HG02840 (cell line): ENCODE data around the gene PHACTR1.
"Not testable (repeated sequence)": the region's sequence is repeated elsewhere in the genome, so short reads cannot be mapped to it uniquely, and the experiment has no call there.

Experiments used
- ATAC-seq: cut with Tn5 transposase; IDR thresholded peaks from one replicate; pipeline ENCODE4 v1.9.1; 2021; ENCODE audit warnings: mild to moderate bottlenecking, moderate library complexity, moderate number of reproducible peaks; ENCODE audit not compliant: unreplicated experiment, low FRiP score

Gene PHACTR1

GRCh38 chr6:13125841-13126240, 409.3 kb downstream of the PHACTR1 start:
- no peak for ATAC-seq

GRCh38 chr6:13131935-13132661, 415.5 kb downstream of the PHACTR1 start:
- no peak for ATAC-seq

GRCh38 chr6:13133894-13134293, 417.3 kb downstream of the PHACTR1 start:
- ATAC-seq = not testable (repeated sequence)

- ATAC-seq = no peak
Observed at GRCh38 chr6:13135152-13135551, 418.6 kb downstream of the PHACTR1 start.

- ATAC-seq = no peak
Observed at GRCh38 chr6:13139119-13139518, 422.6 kb downstream of the PHACTR1 start.

- ATAC-seq = no peak
Observed at GRCh38 chr6:13140980-13141379, 424.4 kb downstream of the PHACTR1 start.

DNA sequence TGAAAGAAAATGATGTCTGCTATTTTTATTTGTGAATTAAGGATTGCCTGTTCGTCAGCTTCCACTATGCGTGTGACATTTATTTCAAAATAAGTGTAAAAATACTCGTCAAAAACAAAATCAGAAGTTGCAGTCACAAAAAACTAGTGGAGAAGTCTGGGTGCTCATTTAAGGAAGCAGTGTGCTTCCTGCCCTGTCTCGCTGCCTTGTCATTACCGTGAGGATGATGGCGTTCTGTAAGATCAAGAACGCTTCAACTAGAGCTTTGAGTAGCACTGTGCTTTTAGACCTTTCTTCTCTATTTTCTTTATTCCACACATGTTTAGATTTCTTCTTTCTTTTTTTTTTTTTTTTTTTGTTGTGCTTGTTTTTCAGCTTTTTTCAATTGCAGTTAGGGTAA, 424.8 kb downstream of the PHACTR1 start:
- no peak for ATAC-seq

DNA sequence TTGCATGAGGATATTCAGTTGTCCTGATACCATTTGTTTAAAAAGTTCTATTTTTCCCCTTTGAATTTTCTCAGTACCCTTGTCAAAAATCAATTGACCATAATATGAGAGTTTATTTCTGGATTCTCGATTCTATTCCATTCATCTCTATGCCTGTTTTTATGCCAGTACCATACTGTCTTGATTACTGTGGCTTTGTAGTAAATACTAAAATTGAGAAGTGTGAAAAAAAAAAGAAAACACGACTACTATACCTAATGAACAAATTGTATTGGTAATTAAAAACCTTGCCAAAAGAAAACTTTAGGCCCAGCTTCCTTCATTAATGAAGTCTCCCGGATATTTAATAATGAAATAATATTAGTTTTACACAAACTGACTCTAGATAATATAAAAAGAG, 426.0 kb downstream of the PHACTR1 start:
- ATAC-seq = no peak

GRCh38 chr6:13146442-13146841, 429.9 kb downstream of the PHACTR1 start:
- ATAC-seq = no peak

- ATAC-seq = no peak
Observed at GRCh38 chr6:13147376-13147775, 430.8 kb downstream of the PHACTR1 start.

DNA sequence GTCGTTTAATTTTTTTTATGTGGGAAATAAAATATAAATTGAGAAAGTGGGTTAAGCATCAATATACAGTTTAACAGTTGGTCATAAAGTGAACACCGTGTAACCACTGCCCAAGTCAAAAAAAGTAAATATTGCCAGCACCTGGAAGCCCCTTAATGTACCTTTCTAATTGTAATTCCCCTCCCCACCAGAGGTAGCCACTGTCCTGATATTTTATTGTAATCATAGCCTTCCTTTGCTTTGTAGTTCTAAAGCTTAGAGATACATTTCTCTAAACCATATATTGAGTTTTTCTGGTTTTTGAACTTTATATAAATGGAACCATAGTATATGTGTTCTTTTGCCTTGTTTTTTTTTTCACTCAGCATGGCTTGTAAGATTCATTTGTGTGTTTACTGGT, 431.2 kb downstream of the PHACTR1 start:
- ATAC-seq = no peak

- no peak for ATAC-seq
Observed at GRCh38 chr6:13152764-13153163, 436.2 kb downstream of the PHACTR1 start.

DNA sequence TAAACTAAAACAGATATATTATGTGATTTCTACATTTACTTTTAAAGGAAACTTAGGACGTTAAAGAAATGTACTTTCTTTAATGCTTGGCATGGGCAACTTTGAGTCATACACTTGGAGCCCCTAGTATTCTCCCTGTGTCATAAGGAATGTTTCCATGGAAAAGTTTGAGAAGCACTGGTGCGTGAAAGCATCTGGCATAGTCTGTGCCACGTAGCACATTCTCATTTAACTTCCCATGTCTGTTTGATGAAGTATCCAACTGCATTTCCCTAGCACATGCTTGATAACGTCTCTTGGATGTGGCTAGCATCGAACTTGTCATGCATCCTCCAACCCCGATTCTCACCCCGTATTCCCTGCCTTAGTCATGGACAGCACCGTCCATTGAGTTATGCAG, 439.8 kb downstream of the PHACTR1 start:
- ATAC-seq = no peak

GRCh38 chr6:13157293-13157692, 440.7 kb downstream of the PHACTR1 start:
- ATAC-seq = no peak

DNA sequence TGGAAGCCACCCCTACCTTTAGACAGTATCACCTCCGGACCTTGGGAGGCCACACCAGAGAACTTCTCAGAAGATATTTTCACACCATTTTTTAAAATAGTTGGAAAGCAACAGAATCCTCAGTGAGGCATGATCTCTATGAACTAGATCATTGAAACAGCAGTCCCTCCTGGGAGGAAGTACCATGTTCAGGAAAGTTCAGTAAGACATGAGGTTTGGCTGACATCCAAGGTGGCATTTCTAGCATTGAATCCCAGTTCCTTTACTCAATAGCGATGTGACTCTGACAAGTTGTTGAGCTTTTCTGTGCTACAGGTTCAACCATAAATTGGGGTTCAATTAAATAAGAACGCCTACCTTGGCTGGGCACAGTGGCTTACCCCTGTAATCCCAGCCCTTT, 442.7 kb downstream of the PHACTR1 start:
- no peak for ATAC-seq

DNA sequence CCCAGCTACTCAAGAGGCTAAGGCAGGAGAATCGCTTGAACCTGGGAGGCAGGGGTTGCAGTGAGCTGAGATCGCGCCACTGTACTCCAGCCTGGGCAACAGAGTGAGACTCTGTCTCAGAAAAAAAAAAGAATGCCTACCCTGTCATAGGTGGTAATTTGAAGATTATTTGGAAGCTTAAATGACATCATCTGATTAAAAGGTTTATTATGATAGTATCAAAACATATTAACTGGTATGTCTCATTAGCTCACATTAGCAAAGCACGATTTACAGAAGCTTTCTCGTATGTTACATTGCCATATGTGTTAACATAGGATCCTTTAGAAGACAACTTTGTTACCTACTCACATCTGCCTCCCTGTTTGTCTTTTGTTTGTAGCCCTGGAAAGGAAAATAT, 443.3 kb downstream of the PHACTR1 start:
- ATAC-seq = not testable (repeated sequence)

DNA sequence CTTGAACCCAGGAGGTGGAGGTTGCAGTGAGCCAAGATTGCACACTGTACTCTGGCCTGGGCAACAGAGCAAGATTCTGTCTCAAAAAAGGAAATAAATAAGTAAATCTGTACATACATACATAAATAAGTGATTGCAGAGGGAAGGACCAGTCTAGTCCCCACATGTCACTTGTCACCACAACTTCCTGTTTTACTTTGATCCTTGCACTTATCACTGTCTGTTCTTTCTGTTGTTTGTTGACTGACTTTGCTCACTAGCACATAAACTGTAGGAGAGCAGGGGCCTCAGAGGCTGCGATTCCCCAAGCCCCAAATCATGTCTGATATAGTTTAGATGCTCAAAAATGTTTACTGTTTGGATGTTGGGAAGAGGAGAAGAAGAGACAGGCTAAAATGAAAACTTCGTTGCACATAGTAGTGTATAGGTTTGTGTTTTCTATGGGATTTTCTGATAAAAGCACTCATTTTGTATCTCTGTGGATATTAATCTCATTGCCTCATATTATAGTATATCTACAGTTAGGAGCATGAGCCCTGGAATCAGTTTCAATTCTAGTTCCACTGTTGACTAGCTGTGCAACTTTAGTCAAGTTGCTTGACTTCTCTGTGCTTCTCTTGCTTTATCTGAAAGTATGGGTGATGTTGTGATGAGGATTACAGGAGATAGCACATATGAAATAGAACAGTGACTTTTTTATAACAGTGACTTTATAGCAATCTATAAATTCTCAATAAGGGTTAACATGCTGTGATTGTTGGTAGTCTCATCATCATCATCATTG, 446.8 kb downstream of the PHACTR1 start:
- no peak for ATAC-seq

DNA sequence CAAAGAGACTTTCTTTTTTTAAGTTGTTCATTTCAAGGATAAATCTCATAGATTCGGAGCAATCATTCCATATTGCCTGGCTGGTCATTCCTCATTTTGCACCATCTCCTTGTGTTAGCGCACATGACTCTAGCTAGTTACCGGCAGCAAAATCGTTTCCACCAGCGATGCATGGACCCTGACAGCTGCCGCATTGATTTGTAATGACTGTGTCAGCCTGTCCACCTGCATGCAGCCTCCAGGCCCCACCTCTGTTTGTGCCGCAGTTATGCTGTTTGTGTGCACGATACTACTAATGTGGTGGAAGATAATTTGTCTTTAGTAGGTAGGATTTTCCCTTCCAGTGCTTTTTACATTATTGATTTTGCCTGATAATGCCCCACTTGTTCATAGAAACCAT, 447.7 kb downstream of the PHACTR1 start:
- ATAC-seq = no peak

GRCh38 chr6:13165502-13166172, 449.1 kb downstream of the PHACTR1 start:
- no peak for ATAC-seq

DNA sequence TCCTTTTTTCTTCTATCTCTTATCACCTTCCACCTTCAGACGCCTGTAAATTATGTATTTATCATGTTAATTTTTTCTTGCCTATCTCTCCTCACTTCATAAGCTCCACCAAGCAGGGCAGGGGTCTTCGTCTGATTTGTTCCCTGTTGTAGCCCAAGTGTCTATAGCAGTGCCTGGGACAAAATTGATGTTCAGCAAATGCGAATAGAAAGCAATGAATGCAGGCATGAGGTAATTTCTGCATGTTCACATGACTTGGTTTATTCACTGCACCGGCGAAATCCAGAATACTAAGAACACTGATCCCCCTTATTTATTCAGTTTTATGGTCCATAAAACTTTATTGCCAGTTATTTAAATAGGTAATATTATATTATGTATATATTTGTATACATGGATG, 449.7 kb downstream of the PHACTR1 start:
- no peak for ATAC-seq

- no peak for ATAC-seq
Observed at GRCh38 chr6:13166916-13167315, 450.3 kb downstream of the PHACTR1 start.
